Uterus (tissue), 4 donors: ENCODE data around the gene PLAAT5. TPM values are rescaled to one million over a fixed set of nuclear protein-coding genes. Genes with fewer than 3 reads are reported as not detected.

ENCODE experiments used
- DNase-seq, 2 donors: peaks; one replicate each; pipeline ENCODE4 v3.0.0-alpha.2; 2019 to 2020
- H3K27ac ChIP-seq, 2 donors: fragments of 200-600 bp; sonication (generic); 1 replicate in 1 of 2; 2 replicates in 1 of 2; pipeline ENCODE4 v1.5.1; 2016 to 2018
- H3K27me3 ChIP-seq, 2 donors: fragments of 200-600 bp; sonication (generic); one replicate each; pipeline ENCODE4 v1.5.1; 2018 to 2019; ENCODE audit warnings: control low read depth in 1 of 2
- H3K36me3 ChIP-seq, 2 donors: fragments of 200-600 bp; sonication (generic); one replicate each; pipeline ENCODE4 v1.5.1; 2019; ENCODE audit warnings: control low read depth in 1 of 2
- H3K4me1 ChIP-seq, 2 donors: fragments of 200-600 bp; sonication (generic); one replicate each; pipeline ENCODE4 v1.5.1; 2018 to 2019; ENCODE audit warnings: control low read depth in 1 of 2
- H3K4me3 ChIP-seq, 2 donors: fragments of 200-600 bp; sonication (generic); 1 replicate in 1 of 2; 2 replicates in 1 of 2; pipeline ENCODE4 v1.5.1; 2018 to 2019; ENCODE audit warnings: mild to moderate bottlenecking in 1 of 2
- H3K9me3 ChIP-seq, 2 donors: fragments of 200-600 bp; sonication (generic); one replicate each; pipeline ENCODE4 v1.5.1; 2019; ENCODE audit warnings: control low read depth in 1 of 2
- CTCF ChIP-seq, 4 experiments: fragments of 200-600 bp in 2 of 4; fragments of 450-650 bp in 2 of 4; sonication (generic) in 2 of 4; IDR thresholded peaks; one replicate each; pipeline ENCODE4 v1.5.1; 2016 to 2019; ENCODE audit warnings: antibody characterized with exemption in 4 of 4, mild to moderate bottlenecking in 2 of 4, moderate library complexity in 1 of 4
- POLR2A ChIP-seq, 2 donors: fragments of 450-650 bp; IDR thresholded peaks; one replicate each; pipeline ENCODE4 v1.6.1; 2016; ENCODE audit warnings: antibody characterized with exemption in 2 of 2, mild to moderate bottlenecking in 1 of 2, moderate library complexity in 1 of 2
- intact Hi-C: fragments of 100-400 bp; cut with DNase I; formaldehyde crosslinking; loops from one replicate; pipeline ENCODE4 v1.15.1; 2023; ENCODE audit warnings: low total_unique reads
- total RNA-seq, 4 donors: library from RNA; depleted of rRNA in 3 of 4; stranded (reverse); fragments of >200 nt in 3 of 4; gene quantifications; one replicate each; pipeline versions ENCODE4 v1.1.0 to v1.2.4, GENCODE V29; 2014 to 2023
- donor health status: DM: yes; HTN: yes; CAD: no.

Gene PLAAT5
- total RNA-seq, 4 donors from 2014 or later: 0.29 to 4.2 (median 3.7) TPM; not detected in 1

- Histone ChIP-seq H3K4me1 (no peaks in the 10 kb centered on the region), H3K27ac (no peak overlapping the region), H3K36me3 (no peaks in the 10 kb centered on the region), H3K4me3 (no peak overlapping the region), H3K9me3 (no peaks in the 10 kb centered on the region), H3K27me3 (no peaks in the 10 kb centered on the region)
- intact Hi-C loops: no loop called here
- no peak for DNase-seq
- TF ChIP-seq POLR2A (IDR thresholded peaks at IDR 0.05) (no peak), CTCF (IDR thresholded peaks at IDR 0.05) (no peak)
These were observed 20.2 kb upstream of the PLAAT5 start for GRCh38 chr11:63511048-63511748.

GRCh38 chr11:63510360-63511047 lies 19.5 kb upstream of the PLAAT5 start:
- H3K27me3 ChIP-seq: no peaks in the 10 kb centered on the region
- H3K4me1 ChIP-seq: no peaks in the 10 kb centered on the region
- H3K36me3 ChIP-seq: no peaks in the 10 kb centered on the region
- no peak for TF ChIP-seq CTCF (IDR thresholded peaks at IDR 0.05)
- TF ChIP-seq POLR2A (IDR thresholded peaks at IDR 0.05): no peak
- H3K4me3 ChIP-seq: no peak overlapping the region
- no peak overlapping the region for H3K27ac ChIP-seq
- intact Hi-C loops: no loop called here
- no peaks in the 10 kb centered on the region for H3K9me3 ChIP-seq
- DNase-seq: no peak

GRCh38 chr11:63508745-63509144 lies 17.8 kb upstream of the PLAAT5 start:
- H3K9me3 ChIP-seq: no peaks in the 10 kb centered on the region
- intact Hi-C loops: no loop called here
- no peak for DNase-seq
- no peak overlapping the region for H3K4me3 ChIP-seq
- H3K27ac ChIP-seq: no peak overlapping the region
- no peaks in the 10 kb centered on the region for H3K36me3 ChIP-seq
- H3K27me3 ChIP-seq: no peaks in the 10 kb centered on the region
- no peak for TF ChIP-seq CTCF (IDR thresholded peaks at IDR 0.05)
- no peaks in the 10 kb centered on the region for H3K4me1 ChIP-seq

GRCh38 chr11:63508009-63508408 lies 17.0 kb upstream of the PLAAT5 start:
- Histone ChIP-seq H3K9me3 (no peaks in the 10 kb centered on the region), H3K36me3 (no peaks in the 10 kb centered on the region), H3K4me1 (no peaks in the 10 kb centered on the region), H3K27me3 (no peaks in the 10 kb centered on the region), H3K4me3 (no peak overlapping the region), H3K27ac (no peak overlapping the region)
- TF ChIP-seq POLR2A (IDR thresholded peaks at IDR 0.05) (no peak), CTCF (IDR thresholded peaks at IDR 0.05) (no peak)
- intact Hi-C loops: no loop called here
- no peak for DNase-seq

- Histone ChIP-seq H3K4me1 (no peaks in the 10 kb centered on the region), H3K27me3 (no peaks in the 10 kb centered on the region), H3K9me3 (no peaks in the 10 kb centered on the region), H3K36me3 (no peaks in the 10 kb centered on the region), H3K27ac (no peak overlapping the region), H3K4me3 (no peak overlapping the region)
- intact Hi-C loops: no loop called here
- TF ChIP-seq POLR2A (IDR thresholded peaks at IDR 0.05): no peak
- no peak for TF ChIP-seq CTCF (IDR thresholded peaks at IDR 0.05)
- DNase-seq: no peak
These were observed 16.5 kb upstream of the PLAAT5 start for GRCh38 chr11:63507511-63507910.
